Measurements from ENCODE around the gene PAPPA. TPM values are rescaled to one million over a fixed set of nuclear protein-coding genes. Genes with fewer than 3 reads are reported as not detected.

The PAPPA gene
- total RNA-seq, 1 experiment from 2014 or later, result 0.05 TPM

- no peak for TF ChIP-seq EZH2phosphoT487 (IDR thresholded peaks at IDR 0.05; ENCODE audit: borderline replicate concordance)
- TF ChIP-seq RAD21 (IDR thresholded peaks at IDR 0.05; ENCODE audit: low read depth), result no peak
- TF ChIP-seq MAX (IDR thresholded peaks at IDR 0.05), result no peak
- no peak for TF ChIP-seq YY1 (IDR thresholded peaks at IDR 0.05; ENCODE audit: extremely low read depth, insufficient replicate concordance, low read depth, low read length)
- no peak for TF ChIP-seq SP1 (IDR thresholded peaks at IDR 0.05; ENCODE audit: low read depth)
- TF ChIP-seq FOSL1 (IDR thresholded peaks at IDR 0.05; ENCODE audit: low read depth), result no peak
- no peak for TF ChIP-seq CBX3 (IDR thresholded peaks at IDR 0.05; ENCODE audit: low read depth)
- TF ChIP-seq POLR2AphosphoS5 (IDR thresholded peaks at IDR 0.05; ENCODE audit: low read depth, low read length), result no peak
- no peak for TF ChIP-seq JUND (IDR thresholded peaks at IDR 0.05)
- no peak for TF ChIP-seq ZFX (IDR thresholded peaks at IDR 0.05)
- no peak for TF ChIP-seq EZH2 (IDR thresholded peaks at IDR 0.05)
- TF ChIP-seq TCF7L2 (IDR thresholded peaks at IDR 0.05; ENCODE audit: borderline replicate concordance, extremely low read depth, insufficient read depth, insufficient read length), result no peak
- TF ChIP-seq ELF1 (IDR thresholded peaks at IDR 0.05; ENCODE audit: borderline replicate concordance, low read depth), result no peak
- no peak for TF ChIP-seq SIN3A (IDR thresholded peaks at IDR 0.05; ENCODE audit: low read depth)
- no TSS peak for BruUV-seq (replicated peaks)
- DNase-seq (ENCODE audit: low read depth, low spot score), result no peak
- ATAC-seq, result no peak
- POLR2A ChIA-PET, result no interaction called here
- no peaks in the 10 kb centered on the region for H4K20me1 ChIP-seq (ENCODE audit: insufficient read depth)
- intact Hi-C loops (cut with micrococcal nuclease), result no loop called here
- H3K27me3 ChIP-seq (ENCODE audit: insufficient read depth, low read length), result peaks cover 85% of the 10 kb centered on the region
- no peak overlapping the region for H3K4me3 ChIP-seq (replicated peaks in 1 of 2; ENCODE audit: low read depth in 1 of 2, low read length in 2 of 2)
- H3K36me3 ChIP-seq (ENCODE audit: control insufficient read depth in 1 of 2, insufficient read depth in 2 of 2, low read length in 2 of 2), result no peaks in the 10 kb centered on the region
- H3K9me2 ChIP-seq (ENCODE audit: insufficient read depth), result no peaks in the 10 kb centered on the region
- no peak overlapping the region for H3K9ac ChIP-seq (ENCODE audit: low read length)
- no peak overlapping the region for H2AFZ ChIP-seq (ENCODE audit: low read depth, low read length, poor library complexity, severe bottlenecking)
- H3K9me3 ChIP-seq (ENCODE audit: control insufficient read depth in 1 of 2, insufficient read depth in 1 of 2, low read depth in 1 of 2, low read length in 2 of 2), result no peaks in the 10 kb centered on the region
- H3K4me1 ChIP-seq (ENCODE audit: control insufficient read depth in 1 of 2, insufficient read depth in 2 of 2, low read length in 2 of 2), result no peaks in the 10 kb centered on the region
- no peak overlapping the region for H3K27ac ChIP-seq (ENCODE audit: low read depth, low read length)
- H3K4me2 ChIP-seq (ENCODE audit: low read length), result no peak overlapping the region
- no peaks in the 10 kb centered on the region for H3K79me2 ChIP-seq (ENCODE audit: insufficient read depth, low read length)
- RAD21 ChIA-PET (ENCODE audit: low non-redundant PET in 1 of 2, low total read pairs in 2 of 2, uncharacterized antibody in 2 of 2, unreplicated experiment in 2 of 2), result no interaction called here
- CTCF ChIA-PET, result no interaction called here
Measured at GRCh38 chr9:116332090-116332489, 178.5 kb downstream of the PAPPA start.

GRCh38 chr9:116333254-116333653 is 179.7 kb downstream of the PAPPA start:
- DNase-seq (ENCODE audit: low read depth, low spot score) (no peak), ATAC-seq (no peak)
- no peaks in the 10 kb centered on the region for H3K36me3 ChIP-seq (ENCODE audit: control insufficient read depth in 1 of 2, insufficient read depth in 2 of 2, low read length in 2 of 2)
- H3K9me2 ChIP-seq (ENCODE audit: insufficient read depth), result no peaks in the 10 kb centered on the region
- intact Hi-C loops (cut with micrococcal nuclease), result no loop called here
- BruUV-seq (replicated peaks), result no TSS peak
- H3K4me1 ChIP-seq (ENCODE audit: control insufficient read depth in 1 of 2, insufficient read depth in 2 of 2, low read length in 2 of 2), result no peaks in the 10 kb centered on the region
- H3K4me2 ChIP-seq (ENCODE audit: low read length), result no peak overlapping the region
- RAD21 ChIA-PET (ENCODE audit: low non-redundant PET in 1 of 2, low total read pairs in 2 of 2, uncharacterized antibody in 2 of 2, unreplicated experiment in 2 of 2), result no interaction called here
- POLR2A ChIA-PET, result no interaction called here
- peaks cover 85% of the 10 kb centered on the region for H3K27me3 ChIP-seq (ENCODE audit: insufficient read depth, low read length)
- H3K79me2 ChIP-seq (ENCODE audit: insufficient read depth, low read length), result no peaks in the 10 kb centered on the region
- H3K4me3 ChIP-seq (replicated peaks in 1 of 2; ENCODE audit: low read depth in 1 of 2, low read length in 2 of 2), result no peak overlapping the region
- no peak overlapping the region for H2AFZ ChIP-seq (ENCODE audit: low read depth, low read length, poor library complexity, severe bottlenecking)
- H3K27ac ChIP-seq (ENCODE audit: low read depth, low read length), result no peak overlapping the region
- CTCF ChIA-PET, result no interaction called here
- H4K20me1 ChIP-seq (ENCODE audit: insufficient read depth), result no peaks in the 10 kb centered on the region
- TF ChIP-seq SP1 (IDR thresholded peaks at IDR 0.05; ENCODE audit: low read depth) (no peak), POLR2AphosphoS5 (IDR thresholded peaks at IDR 0.05; ENCODE audit: low read depth, low read length) (no peak), JUND (IDR thresholded peaks at IDR 0.05) (no peak), POLR2A (IDR thresholded peaks at IDR 0.05; ENCODE audit: borderline replicate concordance, extremely low read depth, insufficient read depth, insufficient read length) (no peak), MAX (IDR thresholded peaks at IDR 0.05) (no peak), ZBTB33 (IDR thresholded peaks at IDR 0.05; ENCODE audit: extremely low read depth, insufficient replicate concordance, low read length) (no peak), FOSL1 (IDR thresholded peaks at IDR 0.05; ENCODE audit: low read depth) (no peak), YY1 (IDR thresholded peaks at IDR 0.05; ENCODE audit: extremely low read depth, insufficient replicate concordance, low read depth, low read length) (no peak), ZNF274 (IDR thresholded peaks at IDR 0.05; ENCODE audit: low read depth, low read length) (no peak), CEBPB (IDR thresholded peaks at IDR 0.05; ENCODE audit: low read depth) (no peak), EGR1 (IDR thresholded peaks at IDR 0.05; ENCODE audit: low read depth) (no peak)
- H3K9ac ChIP-seq (ENCODE audit: low read length), result no peak overlapping the region
- no peaks in the 10 kb centered on the region for H3K9me3 ChIP-seq (ENCODE audit: control insufficient read depth in 1 of 2, insufficient read depth in 1 of 2, low read depth in 1 of 2, low read length in 2 of 2)
